Jurkat, Clone E6-1 (cell line): ENCODE results near the gene PARG.
"Not testable (repeated sequence)": the region's sequence is repeated elsewhere in the genome, so short reads cannot be mapped to it uniquely, and the experiment has no call there.

ENCODE experiments used
- DNase-seq: peaks from one replicate; pipeline ENCODE4 v3.0.0-alpha.2; 2011; ENCODE audit warnings: low read depth, low spot score
- H3K4me3 ChIP-seq: 2 replicates; pipeline ENCODE4 v1.5.1; 2011; ENCODE audit warnings: mild to moderate bottlenecking, low read length, control low read depth, moderate library complexity

Gene PARG

GRCh38 chr10:49910295-49910694 lies 31.5 kb downstream of the PARG start:
- DNase-seq, H3K4me3 ChIP-seq: not testable (repeated sequence)

DNA sequence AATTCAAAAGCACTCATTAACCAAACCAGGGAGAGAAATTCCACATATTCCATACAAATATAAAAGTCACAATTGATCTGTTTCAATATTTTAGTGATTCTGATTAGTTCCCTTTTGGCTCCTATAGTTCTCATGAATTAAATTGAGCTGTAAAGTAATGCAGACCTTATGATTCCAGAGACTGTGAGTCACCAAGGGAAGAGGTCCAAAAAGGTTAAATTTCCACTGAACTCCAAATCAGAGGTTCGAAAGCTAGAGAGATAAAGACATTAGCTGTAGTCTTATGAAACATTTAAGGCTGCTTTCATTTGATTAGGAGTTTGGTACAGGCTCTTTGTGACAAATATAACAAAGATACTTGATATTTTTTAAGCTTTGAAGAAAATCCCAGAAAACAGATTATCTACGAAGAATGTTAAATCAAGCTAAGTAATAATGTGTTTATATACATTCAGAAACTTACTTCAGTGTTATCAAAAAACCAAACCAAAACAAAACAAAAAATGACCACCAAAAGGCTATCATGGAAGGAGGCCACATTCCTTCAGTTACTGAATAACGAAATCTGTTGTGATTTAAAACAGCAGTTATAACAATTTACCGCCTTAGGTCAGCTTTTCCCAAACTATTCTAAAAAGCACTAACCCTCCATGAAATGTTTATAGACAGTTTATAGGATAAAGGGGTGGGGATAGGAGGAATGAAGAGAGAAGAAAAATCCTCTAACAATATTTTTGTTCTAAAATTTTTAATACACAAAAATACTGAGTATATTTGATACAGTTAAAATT lies 33.3 kb downstream of the PARG start:
- not testable (repeated sequence) for H3K4me3 ChIP-seq, DNase-seq

DNA sequence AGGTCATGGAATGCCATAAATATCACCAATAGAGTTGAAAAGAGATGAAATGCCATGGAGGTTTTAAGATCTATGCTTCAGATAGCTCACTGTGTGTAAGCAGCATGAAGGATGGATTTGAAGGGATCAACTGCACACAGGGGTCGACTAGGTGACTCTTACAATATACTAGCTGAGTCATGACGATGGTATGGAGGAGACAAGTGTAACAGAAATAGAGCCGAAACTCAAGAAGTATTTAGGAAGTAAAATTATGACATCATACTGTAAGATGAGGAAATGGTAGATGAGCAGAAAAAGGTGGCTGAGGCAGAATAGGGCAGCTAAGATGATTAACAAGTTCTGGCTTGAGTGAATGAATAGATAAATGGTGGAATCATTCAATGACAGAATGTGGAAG lies 38.0 kb downstream of the PARG start:
- not testable (repeated sequence) for DNase-seq, H3K4me3 ChIP-seq

DNA sequence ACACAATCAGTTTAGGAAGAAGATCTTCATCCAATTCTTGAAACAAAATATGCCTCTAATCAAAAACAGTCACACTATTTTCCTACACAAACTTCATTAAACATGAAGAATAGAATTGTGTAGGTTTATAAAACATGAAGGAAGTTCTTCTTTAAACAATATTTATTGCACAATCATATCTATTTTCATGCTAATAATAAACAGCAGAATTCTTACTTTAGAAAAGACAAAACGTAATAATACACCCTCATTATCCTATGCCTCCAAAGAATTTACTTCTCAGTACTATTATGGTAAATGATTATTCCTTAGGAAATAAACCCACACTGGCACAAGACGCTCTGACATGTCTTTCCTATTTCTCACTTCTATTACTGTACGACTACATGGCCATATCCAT lies 41.4 kb downstream of the PARG start:
- H3K4me3 ChIP-seq, DNase-seq: not testable (repeated sequence)

- DNase-seq, H3K4me3 ChIP-seq: not testable (repeated sequence)
Measured at GRCh38 chr10:49899999-49900398, 41.8 kb downstream of the PARG start.

GRCh38 chr10:49890025-49890424 lies 51.8 kb downstream of the PARG start:
- DNase-seq, H3K4me3 ChIP-seq: not testable (repeated sequence)

DNA sequence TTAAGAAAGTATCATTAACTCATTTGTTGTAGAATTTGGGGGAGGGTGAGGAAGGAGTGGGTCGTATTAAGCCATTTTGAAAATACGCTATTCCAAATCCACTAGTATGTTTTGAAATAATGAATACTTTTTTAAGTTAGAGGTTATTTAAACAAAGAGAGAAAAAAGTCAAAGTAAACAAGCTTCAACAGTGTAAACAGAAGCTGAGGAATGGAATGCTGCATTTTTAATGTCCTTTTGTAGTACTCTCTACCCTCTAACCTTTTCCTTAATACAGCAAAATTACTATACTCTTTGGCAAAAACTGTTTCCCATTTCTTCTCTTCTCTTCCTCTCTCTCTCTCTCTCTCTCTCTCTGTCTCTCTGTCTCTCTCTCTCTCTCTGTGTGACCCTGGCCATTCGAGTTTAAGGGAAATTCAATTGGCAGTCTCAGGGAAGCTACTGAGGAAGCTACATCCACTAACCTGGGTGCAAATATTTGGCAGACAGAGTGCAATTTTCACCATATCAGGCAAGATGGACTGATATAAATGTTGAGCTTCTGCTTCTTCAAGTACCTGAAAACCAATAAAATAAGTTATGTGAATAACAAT lies 57.0 kb downstream of the PARG start:
- not testable (repeated sequence) for H3K4me3 ChIP-seq, DNase-seq

DNA sequence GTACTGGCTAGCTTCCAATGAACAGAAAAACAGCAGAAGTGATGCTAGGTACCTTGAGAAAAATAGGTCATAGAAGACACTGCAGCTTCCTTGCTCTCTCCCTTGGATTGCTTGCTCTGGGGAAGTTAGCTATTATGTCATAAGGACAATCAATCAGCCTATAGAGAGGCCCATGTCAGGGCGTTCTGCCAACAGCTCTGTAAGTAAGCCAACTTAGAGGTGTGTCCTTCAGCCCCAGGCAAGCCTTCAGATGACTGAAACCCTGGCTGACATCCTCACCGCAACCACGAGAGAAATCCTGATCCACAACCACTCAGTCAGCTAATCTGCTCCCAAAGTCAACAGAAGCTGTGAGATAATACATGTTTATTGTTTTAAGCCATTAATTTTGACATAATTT lies 58.0 kb downstream of the PARG start:
- not testable (repeated sequence) for H3K4me3 ChIP-seq, DNase-seq

GRCh38 chr10:49882327-49882726 lies 59.5 kb downstream of the PARG start:
- DNase-seq = not testable (repeated sequence)

DNA sequence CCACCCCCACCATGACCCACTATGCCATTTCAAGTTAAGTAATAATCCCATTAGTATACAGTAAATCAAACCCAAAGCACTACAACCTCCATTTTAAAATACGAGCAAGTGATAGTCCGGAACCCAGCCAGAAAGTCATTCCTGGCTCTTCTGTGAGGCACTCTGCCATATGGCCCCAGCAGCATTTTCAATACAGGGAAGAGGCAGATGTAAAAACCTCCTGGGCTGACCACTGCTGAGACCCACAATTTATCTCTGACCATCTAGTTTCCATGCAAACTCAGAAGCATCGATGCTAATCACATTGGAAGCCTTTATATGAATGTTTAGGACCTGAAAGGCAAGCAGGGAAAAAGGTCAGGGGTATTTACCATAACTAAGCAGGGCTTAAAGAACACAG lies 69.1 kb downstream of the PARG start:
- not testable (repeated sequence) for H3K4me3 ChIP-seq, DNase-seq

More at GRCh38 chr10:49882327-49882726, 59.5 kb downstream of the PARG start:
- not testable (repeated sequence) for H3K4me3 ChIP-seq

DNA sequence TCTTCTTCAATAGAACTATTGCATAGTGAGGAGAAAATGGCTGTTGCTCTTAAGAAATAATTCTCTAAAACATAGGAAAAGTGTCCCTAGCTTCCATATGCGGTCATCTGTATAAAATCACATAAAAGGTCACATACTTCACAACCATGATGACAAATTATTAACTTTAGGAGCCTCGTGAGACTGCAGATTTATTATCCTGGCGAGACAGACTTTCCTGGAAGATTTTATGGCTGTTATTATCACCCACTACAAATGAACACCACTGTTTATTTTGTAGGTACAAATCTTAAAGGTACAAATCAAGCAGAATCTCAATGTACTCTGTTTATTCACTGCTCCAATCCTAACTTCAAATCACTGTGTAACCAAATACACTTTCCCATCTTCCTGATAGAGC lies 70.4 kb downstream of the PARG start:
- H3K4me3 ChIP-seq, DNase-seq: not testable (repeated sequence)

DNA sequence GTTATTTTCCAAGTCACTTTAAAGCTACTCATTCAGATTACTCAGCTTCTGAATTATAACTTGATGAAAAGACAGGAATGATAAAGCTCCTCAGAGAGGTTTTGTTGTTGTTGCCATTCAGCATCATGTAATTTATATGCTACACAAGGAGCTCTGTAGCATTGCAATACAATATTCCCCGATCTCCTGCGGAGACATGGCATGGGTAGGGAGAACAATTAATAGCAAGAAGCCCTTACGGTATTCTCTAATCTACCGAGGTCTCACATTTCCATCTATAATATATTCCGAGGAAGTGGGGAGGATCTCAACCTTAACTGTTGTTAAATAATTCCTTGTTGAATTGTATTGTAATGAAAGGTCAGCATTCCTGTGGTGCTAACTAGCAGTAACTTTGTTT lies 81.9 kb downstream of the PARG start:
- not testable (repeated sequence) for H3K4me3 ChIP-seq, DNase-seq

- H3K4me3 ChIP-seq, DNase-seq: not testable (repeated sequence)
Measured at GRCh38 chr10:49858697-49859382, 83.0 kb downstream of the PARG start.

- not testable (repeated sequence) for H3K4me3 ChIP-seq, DNase-seq
Measured at GRCh38 chr10:49849520-49849919, 92.3 kb downstream of the PARG start.

- H3K4me3 ChIP-seq = no peak overlapping the region
- no peak for DNase-seq
Measured at GRCh38 chr10:49844775-49845595, 96.8 kb downstream of the PARG start.

DNA sequence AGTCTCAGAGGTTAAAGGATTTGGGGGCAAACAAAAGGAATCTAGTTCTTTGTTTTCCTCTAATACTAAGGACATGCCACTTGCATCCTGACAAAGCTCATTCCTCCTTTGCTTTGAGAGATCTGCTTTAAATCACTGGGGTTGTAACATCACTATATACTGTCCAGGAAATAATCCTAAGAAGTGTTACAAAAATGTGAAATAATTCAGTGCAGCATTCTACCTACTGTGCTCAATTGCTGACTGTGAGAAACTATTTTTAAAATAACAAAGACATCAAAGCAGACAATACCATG lies 99.5 kb downstream of the PARG start:
- DNase-seq, H3K4me3 ChIP-seq: not testable (repeated sequence)

GRCh38 chr10:49841615-49842332 lies 100.1 kb downstream of the PARG start:
- DNase-seq = no peak
- no peak overlapping the region for H3K4me3 ChIP-seq

GRCh38 chr10:49837685-49838084 lies 104.1 kb downstream of the PARG start:
- no peak for DNase-seq
- H3K4me3 ChIP-seq = no peak overlapping the region

DNA sequence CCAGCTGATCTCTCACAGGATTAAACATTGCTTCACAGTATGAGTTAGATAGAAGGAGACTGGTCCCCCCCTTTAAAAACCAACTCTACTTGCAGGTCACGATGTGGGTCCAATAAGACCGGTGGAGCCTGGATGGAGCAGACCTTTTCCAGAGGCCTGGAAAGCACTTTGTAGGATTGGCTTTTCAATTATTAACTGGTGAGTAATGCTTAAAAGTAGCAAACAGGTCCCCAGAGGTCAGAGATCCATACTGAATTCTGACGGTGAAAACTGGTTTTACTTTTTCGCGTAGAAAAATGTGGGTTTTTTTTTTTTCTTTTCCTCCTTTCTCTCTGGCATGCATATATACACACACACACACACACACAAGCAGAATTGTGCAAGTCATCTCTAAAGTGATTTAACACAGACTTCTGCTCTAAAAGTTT lies 104.8 kb downstream of the PARG start:
- DNase-seq = no peak
- no peak overlapping the region for H3K4me3 ChIP-seq
